ENCODE measurements around the gene ADAMTSL4.

The ADAMTSL4 gene

DNA sequence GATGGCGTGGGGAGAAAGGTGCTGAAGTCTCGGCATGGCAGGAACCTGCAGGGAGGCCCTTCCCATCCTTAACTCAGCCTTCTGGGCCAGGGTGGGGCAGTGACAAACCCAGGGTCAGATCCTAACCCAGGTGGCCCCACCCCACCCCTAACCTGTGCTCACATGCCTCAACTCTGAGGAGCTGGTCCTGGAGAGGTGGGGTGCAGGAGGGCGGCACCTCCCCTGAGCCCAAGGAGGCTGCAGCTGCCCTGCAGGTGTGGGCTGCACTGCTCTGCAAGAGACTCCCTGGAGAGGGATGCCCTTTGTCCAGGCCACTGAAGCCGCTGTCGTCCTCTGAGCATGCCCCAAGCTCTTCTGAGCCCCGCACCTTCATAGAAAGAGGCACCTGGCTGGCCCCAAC lies 15.2 kb upstream of the ADAMTSL4 start:
- no peak for DNase-seq (ENCODE audit: low read depth)

DNA sequence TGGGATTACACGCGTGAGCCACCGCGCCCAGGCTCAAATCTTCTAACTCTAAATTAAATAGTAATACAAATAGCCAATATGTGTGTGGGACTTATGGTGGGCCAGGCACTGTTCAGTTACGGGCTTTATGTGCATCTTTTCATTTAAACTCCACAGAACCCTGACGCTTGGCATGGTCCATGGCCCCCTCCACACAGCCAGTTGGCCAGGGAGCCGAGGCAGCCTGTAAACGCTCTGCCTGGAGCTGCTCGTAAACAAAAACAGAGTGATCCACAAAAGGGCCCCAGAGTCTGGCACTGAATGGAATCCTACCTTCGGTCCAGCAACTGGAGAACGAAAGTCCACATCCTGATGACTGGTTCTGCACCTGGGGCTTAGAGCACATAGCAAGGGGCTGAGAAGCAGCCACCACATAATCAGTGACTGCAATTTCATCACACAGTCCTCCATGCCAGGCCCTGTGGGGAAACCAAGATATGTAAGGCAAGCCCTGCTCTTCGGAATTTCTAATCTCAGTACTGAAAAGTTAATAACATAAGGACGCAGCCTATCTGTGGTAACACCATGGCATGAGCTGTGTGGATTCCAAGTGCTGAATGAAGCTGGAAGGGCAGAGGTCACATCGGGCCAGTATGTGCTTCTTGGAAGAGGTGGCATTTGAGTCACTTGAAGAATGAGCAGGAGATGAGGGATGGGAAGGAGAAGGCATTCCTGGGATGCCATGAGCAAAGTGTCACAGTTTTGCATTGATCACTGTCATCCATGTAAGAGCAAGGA lies 13.5 kb upstream of the ADAMTSL4 start:
- no peak for DNase-seq (ENCODE audit: low read depth)

DNA sequence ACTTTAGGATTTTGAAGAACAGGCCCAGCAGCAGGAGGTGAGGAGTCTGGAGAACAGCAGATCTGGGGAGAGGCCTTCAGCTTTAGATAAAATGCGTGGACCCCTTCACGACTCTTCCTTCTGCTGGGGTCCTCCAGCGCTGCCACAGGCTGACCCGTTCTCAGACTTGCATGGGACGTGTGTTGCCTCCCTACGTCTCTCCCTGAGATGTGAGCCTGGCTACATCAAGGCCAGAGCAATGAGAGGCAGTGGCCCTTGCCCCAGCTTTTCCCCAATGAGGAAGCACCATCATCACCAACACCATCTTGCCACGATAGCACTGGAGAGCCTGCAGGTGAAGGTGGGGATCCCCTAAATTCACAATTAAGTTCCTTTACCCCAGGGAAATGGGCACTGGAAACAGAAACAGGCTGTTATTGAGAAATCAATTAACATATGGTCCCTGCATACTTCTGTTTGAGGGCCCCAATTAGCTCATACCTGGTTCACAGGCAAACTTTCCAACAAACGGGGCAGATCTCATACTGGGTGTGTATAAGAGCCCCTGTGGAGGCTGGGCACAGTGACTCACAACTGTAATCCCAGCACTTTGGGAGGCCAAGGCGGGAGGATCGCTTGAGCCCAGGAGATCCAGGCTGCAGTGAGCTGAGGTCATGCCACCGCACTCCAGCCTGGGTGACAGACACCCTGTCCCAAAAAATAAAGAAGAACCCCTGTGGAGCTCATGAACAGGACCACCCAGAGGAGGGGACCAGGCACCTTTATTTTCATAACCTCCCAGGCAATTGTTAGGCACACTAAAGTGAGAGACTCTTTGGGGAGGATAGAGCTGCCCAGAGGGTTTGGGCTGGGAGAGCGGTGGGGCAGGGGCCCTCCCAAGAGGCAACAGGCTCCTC lies 12.1 kb upstream of the ADAMTSL4 start:
- DNase-seq (ENCODE audit: low read depth): no peak

DNA sequence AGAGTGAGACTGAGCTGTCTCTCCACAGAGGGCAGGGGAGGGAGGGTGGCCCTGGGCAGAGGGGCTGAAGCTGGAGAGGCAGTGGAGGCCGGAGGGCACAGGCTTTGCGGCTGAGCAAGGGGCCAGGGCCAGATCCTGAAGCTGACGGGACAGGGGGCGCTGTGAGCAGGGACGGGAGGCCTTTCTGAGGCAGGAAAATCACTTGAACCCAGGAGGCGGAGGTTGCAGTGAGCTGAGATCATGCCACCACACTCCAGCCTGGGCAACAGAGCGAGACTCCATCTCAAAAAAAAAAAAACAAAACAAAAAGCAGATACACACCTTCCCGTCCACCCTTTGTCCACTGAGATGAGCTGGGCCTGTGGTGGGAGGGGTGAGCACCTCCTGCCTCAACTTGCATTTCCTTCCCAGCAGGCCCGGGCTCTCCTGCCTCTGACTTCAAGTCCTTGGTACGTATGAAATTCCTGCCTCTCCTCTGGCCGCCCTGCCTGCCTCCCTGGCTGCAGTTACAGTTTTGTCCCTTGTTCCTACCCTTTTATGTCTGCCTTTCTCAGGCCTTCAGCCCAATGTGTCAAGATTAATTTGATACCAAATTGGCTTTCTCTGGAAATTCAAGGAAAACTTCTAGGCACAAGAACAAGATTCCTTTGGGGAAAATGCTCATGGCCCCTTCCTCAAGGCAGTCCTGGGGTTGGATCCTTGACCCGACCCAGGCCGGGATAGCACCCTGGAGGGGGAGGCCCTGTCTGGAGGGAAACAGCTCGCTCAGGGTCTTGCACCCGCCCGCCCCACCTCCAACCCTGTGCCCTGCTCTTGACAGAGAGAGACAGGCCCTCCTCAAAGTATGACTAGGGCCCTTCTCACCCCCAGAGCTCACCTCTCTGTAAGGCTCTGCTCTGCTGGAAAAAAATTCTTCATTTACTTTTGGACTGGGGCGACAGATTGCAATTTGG lies 11.2 kb upstream of the ADAMTSL4 start:
- no peak for DNase-seq (ENCODE audit: low read depth)

DNA sequence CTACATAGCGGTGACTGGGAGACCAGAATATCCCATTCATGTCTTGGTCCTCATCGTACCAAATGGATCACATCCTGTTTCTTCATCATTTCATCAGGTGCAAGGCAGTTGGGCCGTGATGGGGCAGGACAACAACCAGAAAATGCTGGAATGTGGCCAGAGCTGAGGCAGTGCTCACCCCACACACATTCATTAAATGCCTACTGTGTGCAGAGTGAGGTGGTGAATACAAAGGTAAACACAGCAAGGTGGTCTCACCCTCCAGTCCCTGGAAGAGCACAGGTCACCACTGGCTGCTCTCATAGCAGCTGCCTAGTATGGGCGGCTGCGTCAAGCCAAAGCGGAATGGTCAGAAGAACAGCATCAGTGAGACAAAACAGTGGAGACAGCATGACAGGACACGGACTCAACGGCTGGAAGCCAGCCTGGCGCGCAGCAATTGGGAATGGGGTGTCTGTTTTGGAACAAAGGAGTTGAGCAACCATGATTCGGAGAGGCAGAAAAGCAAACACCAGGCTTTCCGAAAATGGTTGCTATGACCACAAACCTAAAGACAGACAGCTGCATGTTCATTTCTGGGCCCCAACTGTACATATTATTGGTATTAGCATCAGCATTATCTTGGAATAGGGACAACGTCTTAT lies 5.6 kb upstream of the ADAMTSL4 start:
- DNase-seq (ENCODE audit: low read depth): no peak

DNA sequence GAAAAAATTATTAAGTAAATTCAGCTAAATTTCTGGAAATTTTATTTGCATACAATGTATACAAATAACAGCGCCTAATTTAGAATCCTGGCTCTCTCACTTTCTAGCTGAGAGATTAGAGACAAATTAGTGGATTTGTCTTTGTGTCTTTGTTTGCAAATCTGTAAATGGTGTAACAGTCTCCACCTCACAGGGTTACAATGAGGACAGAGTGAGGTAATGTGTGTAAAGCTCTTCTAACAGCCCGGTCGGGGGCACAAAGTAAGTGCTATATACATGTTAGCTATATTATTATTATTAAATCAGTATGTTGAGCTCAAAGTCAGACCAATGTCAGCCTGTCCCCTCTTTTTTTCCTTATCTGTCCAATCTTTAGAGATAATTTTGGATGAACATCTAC lies 5.0 kb upstream of the ADAMTSL4 start:
- no peak for DNase-seq (ENCODE audit: low read depth)

DNA sequence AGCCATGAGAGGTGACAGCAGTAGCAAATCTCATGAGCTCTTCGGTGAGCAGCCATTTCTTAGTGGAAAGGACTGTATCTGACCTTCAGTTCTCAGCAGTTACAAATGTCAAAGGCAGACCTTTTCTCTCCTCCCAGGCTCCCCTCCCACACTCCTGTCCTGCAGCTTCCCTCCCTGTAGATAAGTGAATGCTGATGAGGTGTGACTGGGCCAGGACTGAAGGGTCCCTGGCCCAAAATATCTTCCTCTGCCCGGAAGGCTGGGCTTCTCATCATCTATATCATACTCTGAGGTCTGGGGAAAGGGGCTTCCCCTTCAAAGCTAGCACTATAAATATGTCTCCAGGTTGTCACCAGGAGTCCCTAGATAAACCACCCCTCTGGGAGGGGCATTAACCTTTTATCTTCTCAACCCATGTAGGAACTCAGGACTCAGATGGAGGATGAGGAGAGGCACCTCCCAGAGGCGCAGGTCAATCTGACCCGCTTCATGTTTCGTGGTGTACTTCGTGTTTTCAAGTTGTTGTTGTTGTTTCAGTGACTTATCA lies 3.6 kb upstream of the ADAMTSL4 start:
- no peak for DNase-seq (ENCODE audit: low read depth)

DNA sequence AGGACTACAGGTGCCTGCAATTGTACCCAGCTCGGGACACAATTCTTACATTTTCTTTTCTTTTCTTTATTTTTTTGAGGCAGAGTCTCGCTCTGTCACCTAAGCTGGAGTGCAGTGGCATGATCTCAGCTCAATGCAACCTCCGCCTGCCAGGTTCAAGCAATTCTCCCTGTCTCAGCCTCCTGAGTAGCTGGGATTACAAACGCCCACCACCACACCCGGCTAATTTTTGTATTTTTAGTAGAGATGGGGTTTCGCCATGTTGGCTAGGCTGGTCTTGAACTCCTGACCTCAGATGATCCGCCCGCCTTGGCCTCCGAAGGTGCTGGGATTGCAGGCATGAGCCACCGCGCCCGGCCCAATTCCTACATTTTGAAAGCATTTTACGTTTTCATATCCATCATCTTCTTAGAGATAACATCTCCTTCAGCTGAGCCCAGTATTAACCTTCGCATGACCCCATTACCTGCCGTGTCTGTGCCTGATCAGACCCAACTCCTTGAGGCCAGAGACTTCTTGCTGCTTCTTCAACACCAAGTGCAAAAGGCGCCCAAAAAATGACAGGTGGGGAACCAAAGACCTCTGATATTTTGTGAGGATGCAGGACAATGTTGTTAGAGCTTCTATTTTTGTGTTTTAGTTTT lies 2.8 kb upstream of the ADAMTSL4 start:
- DNase-seq (ENCODE audit: low read depth): no peak

DNA sequence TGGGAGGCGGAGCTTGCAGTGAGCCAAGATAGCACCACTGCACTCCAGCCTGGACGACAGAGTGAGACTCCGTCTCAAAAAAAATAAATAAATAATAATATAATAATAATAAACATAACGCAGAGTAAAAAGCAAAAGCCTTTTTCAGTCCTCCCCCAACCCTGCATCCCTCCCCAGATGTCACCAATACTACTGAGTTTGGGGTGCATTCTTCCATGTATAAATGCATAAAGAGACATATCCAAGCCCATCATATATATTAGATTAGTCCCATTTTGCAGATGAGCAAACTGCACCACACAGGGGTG lies 930 bp upstream of the ADAMTSL4 start:
- no peak for DNase-seq (ENCODE audit: low read depth)

DNA sequence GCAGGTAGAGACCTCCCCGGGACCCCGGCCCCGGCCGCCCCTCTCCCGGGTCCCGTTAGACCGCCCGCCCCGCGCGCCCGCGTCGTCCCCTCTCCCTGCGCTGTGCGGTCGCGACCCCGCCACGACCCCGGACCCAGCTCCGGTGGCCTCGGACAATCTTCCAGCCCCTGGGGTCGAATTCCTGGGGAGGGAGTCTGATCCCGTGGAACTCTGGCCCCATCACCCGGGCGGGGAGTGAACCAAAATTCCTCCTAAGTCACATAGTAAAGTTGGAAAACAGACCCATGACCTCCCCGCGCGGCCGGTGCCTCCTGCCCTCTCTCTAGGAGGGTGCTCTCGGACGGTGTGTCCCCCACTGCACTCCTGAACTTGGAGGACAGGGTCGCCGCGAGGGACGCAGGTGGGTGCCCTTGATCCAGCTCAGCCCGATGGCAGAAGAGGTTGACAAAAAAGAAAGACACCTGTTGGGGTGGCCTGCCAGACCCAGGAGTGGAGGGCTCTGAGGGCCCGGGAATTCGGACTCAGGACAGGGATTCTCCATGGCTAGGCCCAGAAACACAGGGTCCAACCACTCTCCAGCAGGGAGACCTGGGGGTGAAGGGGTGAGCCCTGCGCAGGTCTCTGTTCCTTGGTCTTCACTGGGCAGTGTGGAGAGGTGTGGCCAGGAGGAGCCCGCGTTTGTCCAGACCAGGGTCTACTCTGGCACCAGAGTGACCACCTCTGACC lies 451 bp downstream of the ADAMTSL4 start:
- no peak for DNase-seq (ENCODE audit: low read depth)

DNA sequence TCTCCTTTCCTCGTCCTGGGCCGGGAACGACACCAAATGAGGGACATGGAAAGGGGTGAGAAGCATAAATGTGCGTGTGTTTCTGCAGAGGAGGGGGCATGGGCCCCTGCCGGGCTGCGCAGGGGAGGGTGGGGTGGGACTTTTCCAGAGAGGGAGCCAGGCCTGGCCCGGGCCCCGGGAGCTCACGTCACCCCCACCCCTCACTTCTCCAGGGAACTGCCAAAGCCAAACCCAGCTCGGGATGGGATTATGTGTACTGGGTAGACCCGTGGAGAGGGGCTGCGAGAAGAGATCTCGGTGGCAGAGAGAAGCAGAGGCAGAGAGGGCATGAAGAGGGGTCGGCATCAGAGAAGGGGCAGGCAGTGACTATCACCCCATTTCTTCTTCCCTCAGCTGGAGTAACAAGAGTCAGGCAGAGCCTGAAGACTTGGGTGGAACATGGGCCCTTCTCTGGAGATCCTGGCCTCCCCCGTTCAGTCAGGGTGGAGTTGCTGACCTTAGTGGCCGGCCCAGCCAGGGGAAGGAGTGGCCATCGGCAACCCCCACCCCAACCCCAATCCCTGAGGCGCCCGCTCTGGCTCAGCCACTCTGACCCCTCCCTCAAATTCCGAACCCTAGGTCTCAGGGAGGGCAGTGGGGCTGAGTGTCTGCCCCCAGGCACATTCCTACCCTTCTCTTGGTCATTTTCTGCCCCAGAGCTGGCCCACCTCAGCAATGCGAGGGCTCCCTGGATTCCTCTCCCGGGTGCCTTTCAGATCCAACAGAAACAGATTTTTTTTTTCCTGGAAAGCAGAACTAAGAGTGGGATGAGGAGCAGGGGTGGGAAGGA lies 1.2 kb downstream of the ADAMTSL4 start:
- DNase-seq (ENCODE audit: low read depth): no peak

DNA sequence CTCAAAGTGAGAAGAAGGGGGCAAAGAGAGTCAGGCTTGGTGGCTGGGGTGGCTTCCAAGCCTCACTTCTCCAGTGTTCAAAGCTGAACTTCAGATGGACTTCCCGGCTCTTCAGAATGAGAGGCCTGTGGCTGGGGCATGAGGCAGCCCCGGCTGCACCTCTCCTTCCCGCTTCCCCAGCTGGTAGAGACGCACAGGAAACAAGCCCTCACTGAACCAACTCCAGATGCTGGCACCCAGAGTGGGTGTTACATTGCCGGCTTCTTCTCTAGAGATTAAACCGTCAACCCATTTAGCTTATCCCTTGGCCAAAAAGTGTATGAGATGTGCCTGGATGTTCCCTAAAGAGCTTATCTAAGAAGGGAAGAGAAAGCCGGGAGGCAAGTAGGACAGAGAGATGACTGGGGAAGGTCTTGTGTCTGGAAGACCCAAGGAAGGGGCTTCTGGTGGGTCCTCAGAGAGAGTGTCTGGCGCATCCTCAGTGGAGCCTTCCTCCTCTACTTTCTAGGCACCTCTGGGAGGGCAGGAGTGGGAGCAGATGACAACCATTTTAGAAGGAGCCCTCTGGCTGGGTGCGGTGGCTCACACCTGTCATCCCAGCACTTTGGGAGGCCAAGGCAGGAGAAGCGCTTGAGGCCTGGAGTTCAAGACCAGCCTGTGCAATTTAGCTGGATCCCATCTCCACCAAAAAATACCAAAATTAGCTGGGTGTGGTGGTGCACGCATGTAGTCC lies 2.0 kb downstream of the ADAMTSL4 start:
- no peak for DNase-seq (ENCODE audit: low read depth)

DNA sequence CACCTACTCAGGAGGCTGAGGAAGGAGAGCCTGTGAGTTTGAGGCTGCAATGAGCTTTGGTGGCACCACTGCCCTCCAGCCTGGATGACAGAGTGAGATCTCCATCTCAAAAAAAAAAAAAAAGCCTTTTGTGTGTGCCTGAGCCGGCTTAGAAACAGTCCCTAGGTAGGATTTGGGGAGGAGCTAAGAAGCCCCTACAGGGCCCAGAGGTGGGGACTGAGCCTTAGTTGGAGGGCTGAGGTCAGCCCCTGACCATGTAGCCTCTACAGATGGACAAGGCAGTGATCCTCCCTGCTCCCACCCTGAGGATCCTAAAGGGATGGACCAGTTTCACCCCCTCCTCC lies 2.5 kb downstream of the ADAMTSL4 start:
- DNase-seq (ENCODE audit: low read depth): no peak

DNA sequence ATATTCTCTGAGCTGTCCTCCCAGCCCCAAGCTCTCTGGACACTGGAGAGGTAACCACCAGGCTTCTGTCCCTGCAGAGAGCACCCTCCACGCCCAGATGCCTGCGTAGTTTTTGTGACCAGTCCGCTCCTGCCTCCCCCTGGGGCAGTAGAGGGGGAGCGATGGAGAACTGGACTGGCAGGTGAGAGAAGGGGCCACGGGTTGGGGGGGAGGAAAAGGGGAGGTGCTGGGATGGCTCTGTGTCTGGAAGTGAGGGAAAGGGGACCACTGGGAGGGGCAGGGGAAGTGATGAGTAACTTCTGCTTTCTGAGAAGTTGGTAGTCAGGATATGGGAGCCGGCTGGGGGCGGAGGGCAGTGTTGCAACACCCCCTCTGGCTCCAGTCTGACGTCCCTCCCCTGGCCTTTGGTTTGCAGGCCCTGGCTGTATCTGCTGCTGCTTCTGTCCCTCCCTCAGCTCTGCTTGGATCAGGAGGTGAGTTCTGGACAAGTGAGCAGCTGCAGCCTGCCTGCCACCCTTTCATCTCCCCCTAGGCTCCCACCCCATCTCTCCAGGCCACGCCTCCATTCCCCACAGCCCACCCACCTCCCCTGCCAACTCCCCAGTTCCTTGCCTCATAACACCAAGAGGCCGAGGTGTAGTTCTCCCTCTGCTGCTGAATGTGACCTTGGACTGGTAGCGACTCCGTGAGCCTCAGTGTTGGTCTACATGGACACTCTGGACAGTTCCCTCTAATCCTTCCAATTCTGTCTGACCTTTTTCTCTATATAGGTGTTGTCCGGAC lies 3.1 kb downstream of the ADAMTSL4 start:
- no peak for DNase-seq (ENCODE audit: low read depth)

DNA sequence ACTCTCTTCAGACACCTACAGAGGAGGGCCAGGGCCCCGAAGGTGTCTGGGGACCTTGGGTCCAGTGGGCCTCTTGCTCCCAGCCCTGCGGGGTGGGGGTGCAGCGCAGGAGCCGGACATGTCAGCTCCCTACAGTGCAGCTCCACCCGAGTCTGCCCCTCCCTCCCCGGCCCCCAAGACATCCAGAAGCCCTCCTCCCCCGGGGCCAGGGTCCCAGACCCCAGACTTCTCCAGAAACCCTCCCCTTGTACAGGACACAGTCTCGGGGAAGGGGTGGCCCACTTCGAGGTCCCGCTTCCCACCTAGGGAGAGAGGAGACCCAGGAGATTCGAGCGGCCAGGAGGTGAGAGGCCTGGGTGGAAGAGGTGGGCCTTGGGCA lies 3.7 kb downstream of the ADAMTSL4 start:
- DNase-seq (ENCODE audit: low read depth): no peak

DNA sequence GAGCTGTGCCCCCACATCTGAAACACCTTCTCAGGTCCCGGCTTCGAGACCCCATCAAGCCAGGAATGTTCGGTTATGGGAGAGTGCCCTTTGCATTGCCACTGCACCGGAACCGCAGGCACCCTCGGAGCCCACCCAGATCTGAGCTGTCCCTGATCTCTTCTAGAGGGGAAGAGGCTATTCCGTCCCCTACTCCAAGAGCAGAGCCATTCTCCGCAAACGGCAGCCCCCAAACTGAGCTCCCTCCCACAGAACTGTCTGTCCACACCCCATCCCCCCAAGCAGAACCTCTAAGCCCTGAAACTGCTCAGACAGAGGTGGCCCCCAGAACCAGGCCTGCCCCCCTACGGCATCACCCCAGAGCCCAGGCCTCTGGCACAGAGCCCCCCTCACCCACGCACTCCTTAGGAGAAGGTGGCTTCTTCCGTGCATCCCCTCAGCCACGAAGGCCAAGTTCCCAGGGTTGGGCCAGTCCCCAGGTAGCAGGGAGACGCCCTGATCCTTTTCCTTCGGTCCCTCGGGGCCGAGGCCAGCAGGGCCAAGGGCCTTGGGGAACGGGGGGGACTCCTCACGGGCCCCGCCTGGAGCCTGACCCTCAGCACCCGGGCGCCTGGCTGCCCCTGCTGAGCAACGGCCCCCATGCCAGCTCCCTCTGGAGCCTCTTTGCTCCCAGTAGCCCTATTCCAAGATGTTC lies 4.3 kb downstream of the ADAMTSL4 start:
- no peak for DNase-seq (ENCODE audit: low read depth)

DNA sequence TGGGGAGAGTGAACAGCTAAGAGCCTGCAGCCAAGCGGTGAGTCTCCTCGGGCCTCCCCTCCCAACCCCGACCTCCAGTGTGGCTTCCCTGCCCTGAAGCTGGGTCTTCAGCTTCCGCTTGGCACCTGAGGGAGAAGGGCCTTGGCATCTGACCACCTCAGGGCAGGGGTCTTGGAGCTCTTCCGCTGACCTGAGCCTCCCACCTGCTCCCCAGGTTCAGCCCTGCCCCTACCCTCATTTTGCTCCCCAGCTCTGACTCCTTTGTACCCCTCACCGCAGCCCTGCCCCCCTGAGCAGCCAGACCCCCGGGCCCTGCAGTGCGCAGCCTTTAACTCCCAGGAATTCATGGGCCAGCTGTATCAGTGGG lies 4.9 kb downstream of the ADAMTSL4 start:
- no peak for DNase-seq (ENCODE audit: low read depth)
